M059J (cell line): ENCODE measurements around the gene MGAT2. TPM values are rescaled to one million over a fixed set of nuclear protein-coding genes. Genes with fewer than 3 reads are reported as not detected.
A peak's percentile ranks its signal among the peaks of the same experiment; 100 is the strongest.
"Not testable (repeated sequence)": the region's sequence is repeated elsewhere in the genome, so short reads cannot be mapped to it uniquely, and the experiment has no call there.

Source experiments
- DNase-seq: peaks from one replicate; pipeline ENCODE4 v3.0.0-alpha.2; 2012; ENCODE audit warnings: low read depth
- total RNA-seq: library from RNA; depleted of rRNA; stranded (reverse); fragments of >200 nt; shearing (Covaris generic); gene quantifications from 2 replicates; pipeline ENCODE4 v1.2.3, GENCODE V29; 2014

Gene MGAT2
- total RNA-seq, 1 experiment from 2014 or later, result 93.3 TPM

GRCh38 chr14:49612251-49612650 is 8.3 kb upstream of the MGAT2 start:
- DNase-seq, result no peak

GRCh38 chr14:49612671-49613070 is 7.9 kb upstream of the MGAT2 start:
- no peak for DNase-seq

GRCh38 chr14:49614196-49614595 is 6.4 kb upstream of the MGAT2 start:
- DNase-seq, result no peak

- no peak for DNase-seq
These were observed 4.8 kb upstream of the MGAT2 start for GRCh38 chr14:49615776-49616175.

GRCh38 chr14:49617852-49618519 is 2.6 kb upstream of the MGAT2 start:
- DNase-seq, result no peak

GRCh38 chr14:49619273-49619672 is 1.3 kb upstream of the MGAT2 start:
- not testable (repeated sequence) for DNase-seq

GRCh38 chr14:49619730-49620129 is 869 bp upstream of the MGAT2 start:
- DNase-seq, result no peak

GRCh38 chr14:49621114-49621881 is 699 bp downstream of the MGAT2 start:
- DNase-seq, result peak; percentile 68

GRCh38 chr14:49622022-49622607 is 1.5 kb downstream of the MGAT2 start:
- DNase-seq, result no peak

GRCh38 chr14:49623387-49623786 is 2.8 kb downstream of the MGAT2 start:
- DNase-seq, result no peak

GRCh38 chr14:49623941-49624839 is 3.6 kb downstream of the MGAT2 start:
- DNase-seq, result peak; percentile 59

- peak; percentile 91 for DNase-seq
These were observed 13.3 kb downstream of the MGAT2 start for GRCh38 chr14:49633640-49634546.

- peak; percentile 78 for DNase-seq
These were observed 14.1 kb downstream of the MGAT2 start, which contains the start of gene DNAAF2 for GRCh38 chr14:49634547-49635334. Gene DNAAF2 (minus strand): TSS chr14:49635244. CDS start chr14:49635149, 95 bp downstream.

- no peak for DNase-seq
These were observed 16.3 kb downstream of the MGAT2 start for GRCh38 chr14:49636866-49637265.

GRCh38 chr14:49637534-49638078 is 17.0 kb downstream of the MGAT2 start:
- no peak for DNase-seq

GRCh38 chr14:49640540-49641417 is 20.2 kb downstream of the MGAT2 start:
- no peak for DNase-seq

- peak; percentile 72 for DNase-seq
These were observed 21.1 kb downstream of the MGAT2 start for GRCh38 chr14:49641697-49642129.

- DNase-seq, result no peak
These were observed 21.6 kb downstream of the MGAT2 start for GRCh38 chr14:49642163-49642562.
